ENCODE results near the gene DERL3. TPM values are rescaled to one million over a fixed set of nuclear protein-coding genes. Genes with fewer than 3 reads are reported as not detected.
"Not testable (repeated sequence)": the region's sequence is repeated elsewhere in the genome, so short reads cannot be mapped to it uniquely, and the experiment has no call there.

DERL3 gene
- total RNA-seq, 2 experiments from 2014 or later = 0.66 to 0.98 TPM

- Mint-ChIP-seq H3K4me3 (peak overlapping the region; percentile 42), H3K27ac (no peak overlapping the region), H3K36me3 (ENCODE audit: low read depth) (peaks cover 20% of the 10 kb centered on the region), H3K9me3 (no peaks in the 10 kb centered on the region), H3K27me3 (no peaks in the 10 kb centered on the region), H3K4me1 (ENCODE audit: low read depth) (peaks cover 20% of the 10 kb centered on the region)
- ChIA-PET CTCF (no interaction called here), POLR2A (no interaction called here)
- no peak overlapping the region for H3K4me3 ChIP-seq (ENCODE audit: low read length)
- peak; percentile 26 for TF ChIP-seq CTCF (IDR thresholded peaks at IDR 0.05)
- peaks cover 19% of the 10 kb centered on the region for H3K4me1 ChIP-seq (ENCODE audit: insufficient read depth, low read length)
- DNase-seq (peak in 7 of 14 experiments; percentile 16 to 66 (median 24)), ATAC-seq (ENCODE audit: poor library complexity) (no peak)
- H3K27me3 ChIP-seq (ENCODE audit: control insufficient read depth in 1 of 2, insufficient read depth in 2 of 2, low read length in 2 of 2) = no peaks in the 10 kb centered on the region
- H3K36me3 ChIP-seq (ENCODE audit: insufficient read depth, low read length) = no peaks in the 10 kb centered on the region
- H3K9me3 ChIP-seq (ENCODE audit: control insufficient read depth in 1 of 2, insufficient read depth in 1 of 2, low read length in 2 of 2) = no peaks in the 10 kb centered on the region
- no peak overlapping the region for H3K27ac ChIP-seq (ENCODE audit: low read depth in 1 of 2, low read length in 2 of 2)
- intact Hi-C loops (cut with DNase I, micrococcal nuclease) = loop anchor here in 1 of 2 experiments (5.0 kb wide), 1 partner anchor 90 kb away; no protein-coding TSS in a partner anchor
These were observed 23.3 kb upstream of the DERL3 start for GRCh38 chr22:23862103-23862502.

GRCh38 chr22:23860187-23860586, 21.4 kb upstream of the DERL3 start:
- H3K4me3 Mint-ChIP-seq; DNase-seq; H3K27ac ChIP-seq (ENCODE audit: low read depth in 1 of 2, low read length in 2 of 2); H3K9me3 ChIP-seq (ENCODE audit: control insufficient read depth in 1 of 2, insufficient read depth in 1 of 2, low read length in 2 of 2); H3K27me3 ChIP-seq (ENCODE audit: control insufficient read depth in 1 of 2, insufficient read depth in 2 of 2, low read length in 2 of 2); CTCF ChIA-PET; H3K36me3 ChIP-seq (ENCODE audit: insufficient read depth, low read length); H3K9me3 Mint-ChIP-seq; H3K27ac Mint-ChIP-seq; H3K27me3 Mint-ChIP-seq; POLR2A ChIA-PET; ATAC-seq (ENCODE audit: poor library complexity); H3K4me3 ChIP-seq (ENCODE audit: low read length): not testable (repeated sequence)
- intact Hi-C loops (cut with DNase I, micrococcal nuclease) = loop anchor here in 1 of 2 experiments (5.0 kb wide), 1 partner anchor 92 kb away; no protein-coding TSS in a partner anchor
- peaks cover 12% of the 10 kb centered on the region for H3K36me3 Mint-ChIP-seq (ENCODE audit: low read depth)
- peaks cover 25% of the 10 kb centered on the region for H3K4me1 ChIP-seq (ENCODE audit: insufficient read depth, low read length)
- H3K4me1 Mint-ChIP-seq (ENCODE audit: low read depth) = peaks cover 20% of the 10 kb centered on the region

GRCh38 chr22:23859201-23859600, 20.4 kb upstream of the DERL3 start:
- ChIA-PET POLR2A (interaction anchor here (0.6 to 2.8 kb wide), 6 partner anchors 14 to 1960 kb away, joined by 3 to 44 read pairs (median 6); partner anchors contain the start of gene MIF), CTCF (interaction anchor here (2.0 to 2.9 kb wide), 2 partner anchors 10 to 88 kb away, joined by 7 to 33 read pairs; no protein-coding TSS in a partner anchor)
- peak overlapping the region; percentile 97 for H3K4me3 Mint-ChIP-seq
- H3K27ac Mint-ChIP-seq = no peak overlapping the region
- Histone ChIP-seq H3K36me3 (ENCODE audit: insufficient read depth, low read length) (no peaks in the 10 kb centered on the region), H3K27ac (ENCODE audit: low read depth in 1 of 2, low read length in 2 of 2) (no peak overlapping the region), H3K4me3 (ENCODE audit: low read length) (no peak overlapping the region), H3K9me3 (ENCODE audit: control insufficient read depth in 1 of 2, insufficient read depth in 1 of 2, low read length in 2 of 2) (no peaks in the 10 kb centered on the region), H3K4me1 (ENCODE audit: insufficient read depth, low read length) (peaks cover 25% of the 10 kb centered on the region), H3K27me3 (ENCODE audit: control insufficient read depth in 1 of 2, insufficient read depth in 2 of 2, low read length in 2 of 2) (no peaks in the 10 kb centered on the region)
- H3K4me1 Mint-ChIP-seq (ENCODE audit: low read depth) = peaks cover 20% of the 10 kb centered on the region
- no peak for TF ChIP-seq CTCF (IDR thresholded peaks at IDR 0.05)
- H3K36me3 Mint-ChIP-seq (ENCODE audit: low read depth) = peaks cover 12% of the 10 kb centered on the region
- no peak for ATAC-seq (ENCODE audit: poor library complexity)
- intact Hi-C loops (cut with DNase I, micrococcal nuclease) = loop anchor here in 1 of 2 experiments (5.0 kb wide), 2 partner anchors 33 to 72 kb away; partner anchors contain the start of genes MIF and SMARCB1
- H3K27me3 Mint-ChIP-seq = no peaks in the 10 kb centered on the region
- DNase-seq = no peak
- no peaks in the 10 kb centered on the region for H3K9me3 Mint-ChIP-seq
